Stimulated activated CD4-positive, alpha-beta T cell treated with anti-CD3 and anti-CD28 coated beads, Interleukin-12 subunit alpha, Interleukin-12 subunit beta, amount 100 ng/mL, for 4 hours (primary cell): Measurements from ENCODE around the gene CETN3.
"Not testable (repeated sequence)": the region's sequence is repeated elsewhere in the genome, so short reads cannot be mapped to it uniquely, and the experiment has no call there.

Experiments
- DNase-seq: peaks from one replicate; pipeline ENCODE4 v3.0.0-alpha.2; 2020

CETN3 gene

DNA sequence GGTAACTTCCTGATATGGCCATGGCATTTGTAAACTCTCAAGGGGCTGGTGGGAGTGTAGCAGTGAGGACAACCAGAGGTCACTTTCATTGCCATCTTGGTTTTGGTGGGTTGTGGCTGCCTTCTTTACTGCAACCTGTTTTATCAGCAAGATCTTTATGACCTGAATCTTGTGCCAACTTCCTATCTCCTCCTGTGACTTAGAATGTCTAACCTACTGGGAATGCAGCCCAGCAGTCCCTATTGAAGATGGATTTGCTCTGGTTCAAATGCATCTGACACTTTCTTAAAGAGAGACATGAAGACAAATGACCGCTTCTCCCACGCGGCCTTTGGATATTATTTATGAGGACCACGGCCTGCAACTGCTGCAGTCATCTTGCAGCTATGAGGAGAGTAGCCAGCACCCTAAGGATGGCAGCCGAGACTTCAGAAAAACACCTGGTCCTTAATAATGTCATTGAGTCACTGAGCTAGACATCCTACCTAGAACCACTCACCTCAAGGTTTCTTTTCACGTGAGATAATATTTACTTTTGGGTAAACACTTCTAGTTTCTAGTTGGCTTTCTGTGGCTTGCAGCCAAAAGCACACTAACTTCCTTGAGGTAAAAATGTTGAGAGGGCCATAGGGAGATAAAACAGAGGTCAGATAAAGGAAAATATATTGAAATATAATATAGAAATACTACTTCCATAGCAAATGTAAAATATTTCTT, 28.2 kb downstream of the CETN3 start:
- DNase-seq, result no peak

- DNase-seq, result no peak
Measured at GRCh38 chr5:90379652-90380051, 29.9 kb downstream of the CETN3 start.

DNA sequence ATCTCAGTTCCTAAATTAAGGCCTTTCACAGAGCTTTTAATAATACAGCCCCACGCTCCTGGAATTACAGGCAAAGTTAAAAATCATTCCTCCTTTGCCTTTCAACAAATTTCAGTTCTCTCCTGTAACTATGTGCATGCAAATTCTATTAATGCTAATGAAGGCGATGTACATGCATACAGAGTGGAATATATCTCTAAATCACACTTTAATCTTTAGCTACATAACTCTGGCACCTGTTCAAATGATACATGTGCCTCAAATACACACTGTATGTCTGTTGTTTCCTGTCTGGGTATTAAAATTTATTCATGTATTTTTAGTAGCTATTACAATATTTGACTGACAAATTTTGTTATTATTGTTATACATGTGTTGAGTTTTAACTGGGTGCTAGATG, 30.8 kb downstream of the CETN3 start:
- no peak for DNase-seq

- DNase-seq, result not testable (repeated sequence)
Measured at GRCh38 chr5:90371269-90371668, 38.3 kb downstream of the CETN3 start.

DNA sequence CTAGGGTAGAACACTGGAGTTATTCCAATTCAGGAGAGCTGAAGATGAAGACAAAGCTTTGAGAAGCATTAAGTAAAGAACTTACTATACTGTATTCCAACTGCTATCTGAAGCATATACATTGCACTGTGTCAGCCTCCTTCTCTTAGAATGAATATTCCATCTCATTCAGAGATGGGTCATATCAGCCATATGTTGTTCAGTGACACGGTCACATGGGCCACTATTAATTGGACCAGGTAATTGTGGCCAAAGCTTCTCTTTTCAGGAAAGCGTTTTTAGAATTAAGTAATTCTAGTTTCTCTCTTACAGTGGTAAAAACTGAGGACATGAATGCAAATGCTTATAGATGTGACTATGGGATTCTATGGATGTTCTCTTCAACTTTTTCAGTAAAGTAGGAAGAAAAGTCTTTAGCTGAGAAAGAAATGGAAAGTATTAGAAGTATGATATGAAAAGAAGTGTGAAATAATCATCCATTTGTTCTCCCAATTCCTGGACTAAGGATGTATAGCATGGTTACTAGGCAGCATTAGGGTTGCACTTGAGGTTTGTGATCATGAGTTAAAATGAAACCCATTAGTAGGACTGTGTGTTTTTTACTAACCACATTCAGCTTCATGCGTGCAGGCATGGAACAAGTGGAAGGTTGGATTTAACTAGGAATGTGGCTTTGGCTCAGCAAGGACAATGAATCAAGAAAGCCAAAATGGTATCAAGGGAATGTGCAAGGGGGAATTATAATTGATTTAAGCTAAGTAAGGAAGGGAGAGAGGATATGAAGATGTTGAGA, 40.9 kb downstream of the CETN3 start:
- no peak for DNase-seq

DNA sequence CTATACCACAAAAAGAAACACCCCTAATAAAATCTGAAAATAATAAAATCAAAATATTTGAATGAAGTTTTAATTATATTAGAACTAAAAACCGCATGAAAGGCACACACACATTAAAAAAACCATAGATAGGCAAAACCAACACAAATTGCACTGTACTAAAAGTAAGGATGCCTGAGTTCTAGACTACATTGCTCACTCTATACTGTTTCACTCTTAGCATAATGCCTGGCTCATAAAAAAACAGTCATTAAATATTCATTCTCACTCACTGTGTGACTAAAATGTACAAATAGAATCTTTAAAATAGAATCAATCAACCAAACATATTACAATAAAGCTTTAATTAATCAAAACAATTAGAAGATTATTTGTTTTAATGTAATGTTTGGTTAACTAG, 41.7 kb downstream of the CETN3 start:
- no peak for DNase-seq

GRCh38 chr5:90366948-90367347, 42.6 kb downstream of the CETN3 start:
- DNase-seq, result no peak

DNA sequence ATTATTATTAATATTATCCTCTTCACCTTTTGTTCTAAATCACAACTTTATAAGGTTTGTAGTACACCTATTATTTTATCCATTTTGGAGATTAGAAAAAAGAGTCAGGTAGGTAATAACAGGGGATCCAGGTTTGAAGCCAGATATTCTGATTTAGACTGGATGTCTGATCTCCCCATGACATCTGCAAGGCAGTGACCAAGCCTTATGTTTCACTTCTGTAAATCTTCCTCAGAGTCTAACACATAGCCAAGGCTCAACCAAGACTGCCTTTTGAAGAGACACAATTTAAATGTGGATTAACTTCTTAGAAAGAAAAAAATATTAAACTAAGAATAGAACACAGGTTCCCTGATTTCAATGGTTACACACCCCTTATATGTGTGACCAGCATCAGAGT, 44.2 kb downstream of the CETN3 start:
- DNase-seq, result no peak

DNA sequence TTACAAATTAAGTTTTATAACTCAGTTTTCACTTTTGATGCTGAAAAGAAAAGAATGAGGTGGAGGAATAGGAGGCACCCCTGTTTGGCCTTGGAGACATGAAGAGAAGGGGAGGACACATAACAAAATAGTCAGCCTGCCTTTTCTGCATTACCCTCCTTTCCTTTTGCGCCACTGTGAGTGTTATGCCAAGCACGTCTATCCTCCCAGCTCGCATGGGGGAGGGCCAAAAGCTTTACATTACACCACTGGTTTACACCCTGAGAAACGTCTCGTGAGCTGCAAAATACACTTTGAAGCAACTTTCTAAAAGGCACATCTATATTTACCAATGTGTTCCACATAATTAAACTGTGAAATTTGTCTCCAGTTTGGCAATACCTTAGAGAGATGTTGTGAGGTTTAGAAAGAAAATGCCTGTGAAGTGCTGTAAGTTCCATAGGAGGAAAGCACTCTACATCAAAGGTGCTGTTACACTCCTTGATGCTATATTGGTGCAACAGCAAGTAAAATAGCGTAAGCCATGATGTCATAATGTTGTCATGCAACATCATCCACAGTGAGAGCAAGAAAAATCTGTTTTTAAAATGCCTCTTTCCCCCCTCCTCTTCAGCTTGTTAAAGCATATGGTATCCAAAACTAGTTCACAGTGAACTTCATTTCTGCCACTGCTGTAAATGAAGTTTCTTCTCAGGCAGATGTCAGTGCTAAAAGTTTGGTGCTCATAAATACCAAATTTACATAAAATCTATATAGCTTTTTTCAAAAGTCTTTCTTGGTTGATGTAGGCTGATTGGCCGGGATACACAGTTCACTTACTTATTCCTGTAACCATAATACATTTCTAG, 50.3 kb downstream of the CETN3 start:
- no peak for DNase-seq

DNA sequence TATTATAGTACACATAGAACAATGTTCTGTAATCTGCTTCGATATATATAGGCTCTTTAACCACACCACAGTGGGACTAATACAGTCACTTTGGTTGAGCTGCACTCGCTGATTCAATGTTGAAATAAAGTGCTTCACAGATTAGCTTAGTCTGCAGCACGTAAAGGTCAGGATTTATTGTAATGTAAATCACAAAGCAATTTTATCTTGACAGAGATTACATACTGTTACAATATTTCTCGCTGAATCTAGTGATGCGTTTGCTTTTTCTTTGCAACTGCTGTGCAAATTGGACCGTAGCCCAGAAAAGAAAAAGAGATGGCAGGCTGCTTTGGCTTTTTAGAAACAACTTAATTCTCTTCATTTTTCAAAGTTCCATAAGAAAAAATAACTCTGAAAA, 52.9 kb downstream of the CETN3 start:
- no peak for DNase-seq

DNA sequence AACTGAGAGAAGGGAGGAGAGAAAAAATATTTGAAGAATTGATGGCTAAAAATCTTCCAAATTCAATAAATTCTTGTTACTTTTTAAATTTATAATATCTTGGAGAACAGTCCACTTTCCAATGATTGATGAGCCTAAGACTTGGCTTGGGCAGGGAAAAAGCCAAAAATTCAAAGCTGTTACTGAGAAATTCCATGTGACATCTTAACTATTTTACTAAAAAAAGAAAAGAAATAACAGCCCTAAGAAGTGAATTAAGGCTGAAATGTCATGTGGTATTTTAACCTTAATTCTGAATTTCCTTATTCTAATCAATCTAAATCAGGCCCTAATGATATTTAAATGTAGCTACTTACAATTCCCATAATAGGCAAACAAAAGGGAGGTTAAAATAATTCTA, 53.4 kb downstream of the CETN3 start:
- DNase-seq, result no peak

DNA sequence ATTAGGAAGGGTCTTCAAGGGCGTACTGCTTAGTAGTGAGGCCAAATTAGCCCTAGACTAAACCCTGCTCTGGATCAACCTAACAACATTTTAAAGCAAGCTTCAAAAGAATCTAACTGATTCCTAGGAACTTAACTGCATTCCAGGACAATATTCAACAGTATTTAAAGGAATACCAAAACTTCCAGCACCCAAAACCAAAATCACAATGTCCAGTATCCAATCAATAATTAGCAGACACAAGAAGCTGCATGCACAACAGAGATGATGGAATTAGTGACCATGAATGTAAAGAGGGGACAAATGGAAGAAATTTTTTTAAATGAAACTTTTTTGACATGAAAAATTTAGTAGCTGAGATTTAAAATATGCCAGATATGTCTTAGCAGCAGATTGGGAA, 53.9 kb downstream of the CETN3 start:
- no peak for DNase-seq

DNA sequence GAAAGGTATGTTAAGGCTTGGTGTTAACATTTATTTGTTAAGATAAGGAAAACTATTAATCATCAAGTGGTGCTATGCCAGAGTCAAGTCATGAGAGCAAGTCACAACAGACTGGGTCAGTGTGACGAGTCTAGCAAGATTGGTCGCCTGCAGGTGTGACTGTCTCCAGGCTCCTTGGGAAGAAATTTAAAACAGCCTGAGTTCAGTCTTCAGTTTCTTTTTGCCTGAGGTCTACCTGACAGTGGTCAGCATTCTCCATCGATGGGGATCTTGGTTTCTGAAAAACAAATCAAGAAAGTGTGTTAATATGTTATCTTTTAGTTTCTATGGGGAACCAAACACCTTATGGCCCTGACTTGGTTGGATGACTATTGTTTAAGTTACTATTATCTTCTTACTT, 56.3 kb downstream of the CETN3 start:
- no peak for DNase-seq

DNA sequence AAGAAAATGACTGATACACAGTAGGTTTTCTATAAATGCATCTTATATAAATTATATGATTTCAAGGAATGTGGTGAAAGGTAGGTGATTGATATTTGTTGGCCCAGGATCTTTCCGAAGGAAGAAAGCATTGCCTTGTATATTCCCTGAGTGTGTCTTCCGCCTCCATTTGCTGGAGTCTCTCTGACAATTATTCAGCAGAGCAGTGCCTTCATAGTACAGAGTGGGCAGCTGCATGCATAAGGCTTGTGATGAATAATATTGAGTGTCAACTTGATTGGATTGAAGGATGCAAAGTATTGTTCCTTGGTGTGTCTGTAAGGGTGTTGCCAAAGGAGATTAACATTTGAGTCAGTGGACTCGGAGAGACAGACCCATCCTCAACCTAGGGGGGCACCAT, 58.5 kb downstream of the CETN3 start:
- DNase-seq, result no peak

DNA sequence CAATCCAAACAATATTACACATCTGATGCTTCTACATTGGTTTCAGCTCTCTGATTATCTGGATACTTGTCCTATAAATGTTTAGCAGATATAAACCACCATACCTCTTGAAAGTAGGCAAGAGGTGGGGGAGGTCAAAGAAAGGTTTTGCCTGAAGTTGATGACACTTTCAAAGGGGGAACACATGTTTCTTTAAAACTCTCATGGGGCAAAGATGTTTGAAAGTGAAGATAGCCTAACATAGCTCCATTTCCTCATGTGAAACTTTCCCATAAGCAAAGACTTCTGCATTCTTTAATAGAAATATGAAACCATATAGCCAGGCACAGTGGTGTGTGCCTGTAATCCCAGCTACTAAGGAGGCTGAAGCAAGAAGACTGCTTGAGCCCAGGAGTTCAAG, 62.1 kb downstream of the CETN3 start:
- no peak for DNase-seq

GRCh38 chr5:90345684-90346083, 63.9 kb downstream of the CETN3 start:
- DNase-seq, result no peak

GRCh38 chr5:90344689-90345088, 64.9 kb downstream of the CETN3 start:
- DNase-seq, result no peak

DNA sequence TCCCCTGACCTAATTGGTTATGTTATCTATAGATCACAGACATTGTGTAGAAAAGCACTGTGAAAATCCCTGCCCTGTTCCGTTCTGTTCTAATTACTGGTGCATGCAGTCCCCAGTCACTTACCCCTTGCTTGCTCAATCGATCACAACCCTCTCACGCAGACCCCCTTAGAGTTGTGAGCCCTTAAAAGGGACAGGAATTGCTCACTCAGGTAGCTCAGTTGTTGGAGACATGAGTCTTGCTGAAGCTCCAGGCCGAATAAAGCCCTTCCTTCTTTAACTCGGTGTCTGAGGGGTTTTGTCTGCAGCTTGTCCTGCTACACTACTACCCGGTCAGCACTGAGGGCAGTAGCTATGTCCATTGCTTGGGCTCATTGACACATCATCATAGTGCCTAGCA, 65.8 kb downstream of the CETN3 start:
- DNase-seq, result not testable (repeated sequence)

DNA sequence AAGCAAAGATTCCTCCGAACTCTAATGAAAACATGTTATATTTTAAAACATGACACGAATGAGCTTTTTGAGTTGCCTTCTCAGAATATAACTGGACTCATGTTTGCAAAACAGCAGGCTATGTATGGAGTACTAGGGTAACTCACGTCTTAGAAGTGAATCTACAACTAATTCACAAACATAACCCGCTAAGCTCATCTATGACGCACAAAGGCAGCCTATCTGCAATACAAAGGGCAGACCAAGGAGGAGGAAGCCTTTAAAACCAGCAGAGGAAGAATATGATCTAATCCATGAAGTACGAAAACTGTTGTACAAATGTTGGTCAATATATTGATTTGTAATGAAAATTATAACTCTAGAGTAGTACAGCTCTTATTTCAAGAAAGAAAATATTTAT, 67.0 kb downstream of the CETN3 start:
- no peak for DNase-seq
